K562 (cell line): ENCODE results near the gene ZNF74. TPM values are rescaled to one million over a fixed set of nuclear protein-coding genes. Genes with fewer than 3 reads are reported as not detected.

Source experiments
- BCOR ChIP-seq: fragments of 450-650 bp; IDR thresholded peaks from 2 replicates; pipeline ENCODE4 v1.6.1; 2016
- CBX3 ChIP-seq, 2 experiments: IDR thresholded peaks; 1 replicate in 1 of 2; 2 replicates in 1 of 2; pipeline ENCODE4 v1.6.1; 2012; ENCODE audit warnings: inconsistent platforms in 2 of 2, low read length in 2 of 2, borderline replicate concordance in 1 of 2, control low read depth in 1 of 2
- FOXK2 ChIP-seq, 2 experiments: fragments of 450-650 bp; IDR thresholded peaks in 1 of 2; conservative IDR thresholded peaks in 1 of 2; 2 replicates each; pipeline ENCODE4 v1.6.1; 2016; ENCODE audit warnings: low read depth in 2 of 2, mild to moderate bottlenecking in 1 of 2
- PURB ChIP-seq: sonication (generic); formaldehyde crosslinking; IDR thresholded peaks from 2 replicates; pipeline ENCODE4 v1.9.0; 2021; ENCODE audit warnings: low read depth, mild to moderate bottlenecking, missing genetic modification reagents
- ZNF24 ChIP-seq: fragments of 450-650 bp; IDR thresholded peaks from 2 replicates; pipeline ENCODE4 v1.6.1; 2016
- ZNF79 ChIP-seq: fragments of 250-450 bp; sonication (Bioruptor Pico); IDR thresholded peaks from 2 replicates; pipeline ENCODE4 v1.4.0; 2020; ENCODE audit warnings: low read depth, mild to moderate bottlenecking, moderate library complexity
- polyA plus RNA-seq, 8 experiments: library from polyadenylated mRNA; depleted of rRNA in 4 of 8; stranded (reverse) in 5 of 8; unstranded in 3 of 8; fragments of >200 nt; fragmentation: Nextera tagmentation in 2 of 8; fragmentation: Illumina TruSeq in 1 of 8; extraction: Ambion mirVana in 2 of 8; extraction: Trizol in 1 of 8; gene quantifications; 2 replicates each; pipeline versions ENCODE4 v1.2.1 to v1.2.3, GENCODE V29; 2011 to 2014; ENCODE audit warnings: inconsistent platforms in 1 of 8, missing spikeins in 1 of 8
- total RNA-seq, 7 experiments: library from RNA; depleted of rRNA in 6 of 7; stranded (reverse); fragments of >200 nt in 6 of 7; fragmentation: Illumina TruSeq in 2 of 7; extraction: Trizol in 2 of 7; gene quantifications; 2 replicates each; pipeline versions ENCODE4 v1.2.1 to v1.2.3, GENCODE V29; 2011 to 2021; ENCODE audit warnings: low replicate concordance in 1 of 7
- TF ChIP-seq, protein P1 (sequence below), 2 experiments: fragments of 450-650 bp; formaldehyde crosslinking in 1 of 2; IDR thresholded peaks; 2 replicates each; pipeline versions ENCODE4 v1.4.0 to v1.6.1; 2014 to 2020; ENCODE audit warnings: mild to moderate bottlenecking in 2 of 2, borderline replicate concordance in 1 of 2, low read depth in 1 of 2
- TF ChIP-seq, protein P2 (sequence below): fragments of 450-650 bp; formaldehyde crosslinking; conservative IDR thresholded peaks from 2 replicates; pipeline ENCODE4 v1.4.0; 2022; ENCODE audit warnings: mild to moderate bottlenecking, missing genetic modification characterization
- TF ChIP-seq, protein P3 (sequence below): fragments of 450-650 bp; formaldehyde crosslinking; IDR thresholded peaks from 2 replicates; pipeline ENCODE4 v1.4.0; 2022; ENCODE audit warnings: missing genetic modification characterization
- TF ChIP-seq, protein P4 (sequence below): fragments of 450-650 bp; formaldehyde crosslinking; IDR thresholded peaks from 2 replicates; pipeline ENCODE4 v1.4.0; 2020; ENCODE audit warnings: mild to moderate bottlenecking, moderate library complexity
- TF ChIP-seq, protein P5 (sequence below), 3 experiments: fragments of 200-800 bp in 1 of 3; sonication (Bioruptor generic) in 1 of 3; sonication (generic) in 1 of 3; formaldehyde crosslinking in 1 of 3; IDR thresholded peaks; 2 replicates each; pipeline versions ENCODE4 v1.6.1 to v1.8.0; 2016 to 2022; ENCODE audit warnings: mild to moderate bottlenecking in 2 of 3, missing compliant biosample characterization in 2 of 3, missing genetic modification characterization in 2 of 3, missing genetic modification reagents in 1 of 3
- TF ChIP-seq, protein P6 (sequence below): sonication (generic); formaldehyde crosslinking; IDR thresholded peaks from 2 replicates; pipeline ENCODE4 v1.9.0; 2022; ENCODE audit warnings: mild to moderate bottlenecking, missing genetic modification reagents

The ZNF74 gene
- total and polyA plus RNA-seq, 9 of the 15 experiments (the other 6 are each of a cell fraction or from before 2014, with no cell fraction given), result 2.4 to 53.5 (median 31.5) TPM

DNA sequence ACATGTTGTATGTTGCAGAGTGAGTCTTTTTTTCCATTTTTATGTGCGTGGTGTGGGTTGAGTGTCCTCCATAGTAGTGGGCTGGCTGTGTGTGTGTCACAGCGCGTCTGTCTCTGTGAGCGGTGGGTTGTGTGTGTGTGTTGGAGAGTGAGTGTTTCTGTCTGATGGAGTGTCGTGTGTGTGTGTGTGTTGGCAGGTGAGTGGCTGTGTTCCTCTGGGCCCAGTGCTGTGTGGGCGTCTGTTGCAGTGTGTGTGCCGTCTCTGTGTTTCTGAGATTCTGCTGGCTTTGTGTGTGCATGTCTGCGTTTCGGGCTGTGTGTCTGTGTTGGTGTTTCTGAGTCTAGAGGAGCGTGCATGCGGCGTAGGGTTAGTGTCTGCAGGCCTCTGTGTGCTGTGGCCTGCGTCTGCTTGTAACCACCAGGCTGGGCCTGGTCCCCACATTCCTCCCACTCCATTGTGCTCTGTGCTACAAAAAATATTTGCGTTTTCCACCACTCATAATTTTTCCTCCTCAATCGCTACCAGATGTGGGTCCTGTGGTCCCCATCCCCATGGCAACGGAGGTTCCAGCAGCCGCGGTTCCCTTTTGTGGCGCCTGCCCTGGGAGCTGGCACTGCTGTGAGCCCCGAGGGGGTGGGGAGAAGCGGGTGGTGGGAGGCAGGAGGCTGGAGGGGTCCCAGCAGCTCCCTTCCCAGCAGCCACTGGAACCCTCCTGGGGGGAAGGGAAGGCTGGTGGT lies 28.5 kb downstream of the ZNF74 start (continued):
- TF ChIP-seq, protein P1, sequence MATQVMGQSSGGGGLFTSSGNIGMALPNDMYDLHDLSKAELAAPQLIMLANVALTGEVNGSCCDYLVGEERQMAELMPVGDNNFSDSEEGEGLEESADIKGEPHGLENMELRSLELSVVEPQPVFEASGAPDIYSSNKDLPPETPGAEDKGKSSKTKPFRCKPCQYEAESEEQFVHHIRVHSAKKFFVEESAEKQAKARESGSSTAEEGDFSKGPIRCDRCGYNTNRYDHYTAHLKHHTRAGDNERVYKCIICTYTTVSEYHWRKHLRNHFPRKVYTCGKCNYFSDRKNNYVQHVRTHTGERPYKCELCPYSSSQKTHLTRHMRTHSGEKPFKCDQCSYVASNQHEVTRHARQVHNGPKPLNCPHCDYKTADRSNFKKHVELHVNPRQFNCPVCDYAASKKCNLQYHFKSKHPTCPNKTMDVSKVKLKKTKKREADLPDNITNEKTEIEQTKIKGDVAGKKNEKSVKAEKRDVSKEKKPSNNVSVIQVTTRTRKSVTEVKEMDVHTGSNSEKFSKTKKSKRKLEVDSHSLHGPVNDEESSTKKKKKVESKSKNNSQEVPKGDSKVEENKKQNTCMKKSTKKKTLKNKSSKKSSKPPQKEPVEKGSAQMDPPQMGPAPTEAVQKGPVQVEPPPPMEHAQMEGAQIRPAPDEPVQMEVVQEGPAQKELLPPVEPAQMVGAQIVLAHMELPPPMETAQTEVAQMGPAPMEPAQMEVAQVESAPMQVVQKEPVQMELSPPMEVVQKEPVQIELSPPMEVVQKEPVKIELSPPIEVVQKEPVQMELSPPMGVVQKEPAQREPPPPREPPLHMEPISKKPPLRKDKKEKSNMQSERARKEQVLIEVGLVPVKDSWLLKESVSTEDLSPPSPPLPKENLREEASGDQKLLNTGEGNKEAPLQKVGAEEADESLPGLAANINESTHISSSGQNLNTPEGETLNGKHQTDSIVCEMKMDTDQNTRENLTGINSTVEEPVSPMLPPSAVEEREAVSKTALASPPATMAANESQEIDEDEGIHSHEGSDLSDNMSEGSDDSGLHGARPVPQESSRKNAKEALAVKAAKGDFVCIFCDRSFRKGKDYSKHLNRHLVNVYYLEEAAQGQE (IDR thresholded peaks at IDR 0.05; ENCODE audit: borderline replicate concordance), result no peak
- TF ChIP-seq, protein P1 (CRISPR knock-in tag; IDR thresholded peaks at IDR 0.05; ENCODE audit: low read depth), result no peak
- TF ChIP-seq, protein P2, sequence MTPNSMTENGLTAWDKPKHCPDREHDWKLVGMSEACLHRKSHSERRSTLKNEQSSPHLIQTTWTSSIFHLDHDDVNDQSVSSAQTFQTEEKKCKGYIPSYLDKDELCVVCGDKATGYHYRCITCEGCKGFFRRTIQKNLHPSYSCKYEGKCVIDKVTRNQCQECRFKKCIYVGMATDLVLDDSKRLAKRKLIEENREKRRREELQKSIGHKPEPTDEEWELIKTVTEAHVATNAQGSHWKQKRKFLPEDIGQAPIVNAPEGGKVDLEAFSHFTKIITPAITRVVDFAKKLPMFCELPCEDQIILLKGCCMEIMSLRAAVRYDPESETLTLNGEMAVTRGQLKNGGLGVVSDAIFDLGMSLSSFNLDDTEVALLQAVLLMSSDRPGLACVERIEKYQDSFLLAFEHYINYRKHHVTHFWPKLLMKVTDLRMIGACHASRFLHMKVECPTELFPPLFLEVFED (CRISPR knock-in tag), result peak; percentile 87
- TF ChIP-seq BCOR (peak; percentile 59), ZNF79 (CRISPR knock-in tag) (no peak), PURB (CRISPR knock-in tag) (no peak), ZNF24 (no peak), CBX3 (IDR thresholded peaks at IDR 0.05; ENCODE audit: borderline replicate concordance in 1 of 2, low read length in 2 of 2) (no peak), FOXK2 (conservative IDR thresholded peaks at IDR 0.05 in 1 of 2, IDR thresholded peaks at IDR 0.05 in 1 of 2; ENCODE audit: low read depth in 2 of 2) (peak in 1 of 2 experiments; percentile 37; a peak in 1 of 4 replicates)
- TF ChIP-seq, protein P3, sequence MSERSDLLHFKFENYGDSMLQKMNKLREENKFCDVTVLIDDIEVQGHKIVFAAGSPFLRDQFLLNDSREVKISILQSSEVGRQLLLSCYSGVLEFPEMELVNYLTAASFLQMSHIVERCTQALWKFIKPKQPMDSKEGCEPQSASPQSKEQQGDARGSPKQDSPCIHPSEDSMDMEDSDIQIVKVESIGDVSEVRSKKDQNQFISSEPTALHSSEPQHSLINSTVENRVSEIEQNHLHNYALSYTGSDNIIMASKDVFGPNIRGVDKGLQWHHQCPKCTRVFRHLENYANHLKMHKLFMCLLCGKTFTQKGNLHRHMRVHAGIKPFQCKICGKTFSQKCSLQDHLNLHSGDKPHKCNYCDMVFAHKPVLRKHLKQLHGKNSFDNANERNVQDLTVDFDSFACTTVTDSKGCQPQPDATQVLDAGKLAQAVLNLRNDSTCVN (CRISPR knock-in tag), result peak; percentile 88; the same call in 1 of the 2 replicates
- TF ChIP-seq, protein P4, sequence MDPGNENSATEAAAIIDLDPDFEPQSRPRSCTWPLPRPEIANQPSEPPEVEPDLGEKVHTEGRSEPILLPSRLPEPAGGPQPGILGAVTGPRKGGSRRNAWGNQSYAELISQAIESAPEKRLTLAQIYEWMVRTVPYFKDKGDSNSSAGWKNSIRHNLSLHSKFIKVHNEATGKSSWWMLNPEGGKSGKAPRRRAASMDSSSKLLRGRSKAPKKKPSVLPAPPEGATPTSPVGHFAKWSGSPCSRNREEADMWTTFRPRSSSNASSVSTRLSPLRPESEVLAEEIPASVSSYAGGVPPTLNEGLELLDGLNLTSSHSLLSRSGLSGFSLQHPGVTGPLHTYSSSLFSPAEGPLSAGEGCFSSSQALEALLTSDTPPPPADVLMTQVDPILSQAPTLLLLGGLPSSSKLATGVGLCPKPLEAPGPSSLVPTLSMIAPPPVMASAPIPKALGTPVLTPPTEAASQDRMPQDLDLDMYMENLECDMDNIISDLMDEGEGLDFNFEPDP, result no peak
- TF ChIP-seq, protein P5, sequence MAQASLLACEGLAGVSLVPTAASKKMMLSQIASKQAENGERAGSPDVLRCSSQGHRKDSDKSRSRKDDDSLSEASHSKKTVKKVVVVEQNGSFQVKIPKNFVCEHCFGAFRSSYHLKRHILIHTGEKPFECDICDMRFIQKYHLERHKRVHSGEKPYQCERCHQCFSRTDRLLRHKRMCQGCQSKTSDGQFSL (CRISPR knock-in tag; IDR thresholded peaks at IDR 0.05), result peak; percentile 62; the same call in 1 of the 2 replicates
- TF ChIP-seq, protein P5 (tag; IDR thresholded peaks at IDR 0.05), result no peak
- TF ChIP-seq, protein P6, sequence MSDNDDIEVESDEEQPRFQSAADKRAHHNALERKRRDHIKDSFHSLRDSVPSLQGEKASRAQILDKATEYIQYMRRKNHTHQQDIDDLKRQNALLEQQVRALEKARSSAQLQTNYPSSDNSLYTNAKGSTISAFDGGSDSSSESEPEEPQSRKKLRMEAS (CRISPR knock-in tag), result peak; percentile 38
